H1 (cell line): ENCODE results near the gene MMS22L. TPM values are rescaled to one million over a fixed set of nuclear protein-coding genes. Genes with fewer than 3 reads are reported as not detected.

Experiments used
- CTCF ChIA-PET: fragments of 300-600 bp; sonication (Branson Sonifier 250); formaldehyde crosslinking; loops from one replicate; lab custom pipeline; 2021; ENCODE audit not compliant: partially characterized antibody; lab: Charles Lee
- POLR2A ChIA-PET: fragments of 300-600 bp; sonication (Branson Sonifier 250); formaldehyde crosslinking; loops from one replicate; lab custom pipeline; 2021; ENCODE audit warnings: inconsistent platforms; ENCODE audit not compliant: partially characterized antibody; lab: Charles Lee
- DNase-seq, 2 experiments: peaks; one replicate each; pipeline versions ENCODE4 v3.0.0 to v3.0.0-alpha.2; 2010 to 2022; ENCODE audit warnings: low spot score in 2 of 2, low read depth in 1 of 2, mixed read lengths in 1 of 2
- FAIRE-seq: peaks from 2 replicates; lab custom pipeline; 2011; peaks lifted over from hg19 to GRCh38; lab: Jason Lieb, UNC
- H2AFZ ChIP-seq: 2 replicates; pipeline ENCODE4 v1.8.1; 2012; ENCODE audit warnings: low read length, inconsistent platforms
- H2AK5ac ChIP-seq: 2 replicates; pipeline ENCODE4 v1.6.1; 2013; ENCODE audit warnings: low read depth, low read length
- H2BK120ac ChIP-seq: replicated peaks from 2 replicates; pipeline ENCODE3; 2013; ENCODE audit warnings: low read depth, low read length, inconsistent platforms
- H2BK12ac ChIP-seq: 2 replicates; pipeline ENCODE4 v1.6.1; 2013; ENCODE audit warnings: low read depth, low read length
- H2BK15ac ChIP-seq: 2 replicates; pipeline ENCODE4 v1.6.1; 2013; ENCODE audit warnings: low read length
- H2BK20ac ChIP-seq: 2 replicates; pipeline ENCODE4 v1.6.1; 2013; ENCODE audit warnings: low read length
- H2BK5ac ChIP-seq: 2 replicates; pipeline ENCODE4 v1.6.1; 2013; ENCODE audit warnings: low read depth, low read length
- H3K14ac ChIP-seq: 2 replicates; pipeline ENCODE4 v1.6.1; 2013; ENCODE audit warnings: inconsistent platforms; ENCODE audit not compliant: insufficient read length
- H3K18ac ChIP-seq: 2 replicates; pipeline ENCODE4 v1.6.1; 2013; ENCODE audit warnings: low read length; ENCODE audit errors: extremely low read depth
- H3K23ac ChIP-seq: 2 replicates; pipeline ENCODE4 v1.6.1; 2013; ENCODE audit warnings: inconsistent platforms; ENCODE audit not compliant: insufficient read length
- H3K23me2 ChIP-seq: 2 replicates; pipeline ENCODE4 v1.6.1; 2013; ENCODE audit warnings: low read depth, low read length
- H3K27ac ChIP-seq: 2 replicates; pipeline ENCODE4 v1.6.1; 2011; ENCODE audit warnings: low read depth, low read length, inconsistent platforms
- H3K27me3 ChIP-seq, 4 experiments: replicated peaks in 1 of 4; 1 replicate in 1 of 4; 2 replicates in 3 of 4; pipeline versions ENCODE4 v1.6.1 to v1.8.1; 2011 to 2013; ENCODE audit warnings: low read length in 3 of 4, mild to moderate bottlenecking in 3 of 4, inconsistent platforms in 2 of 4, mixed read lengths in 2 of 4, moderate library complexity in 1 of 4; ENCODE audit not compliant: control insufficient read depth in 3 of 4, insufficient read depth in 3 of 4; ENCODE audit errors: extremely low read depth in 1 of 4
- H3K36me3 ChIP-seq, 4 experiments: 2 replicates each; pipeline versions ENCODE4 v1.6.1 to v1.8.1; 2011 to 2013; ENCODE audit warnings: mild to moderate bottlenecking in 4 of 4, low read length in 3 of 4, moderate library complexity in 2 of 4, control low read depth in 1 of 4, inconsistent platforms in 1 of 4; ENCODE audit not compliant: insufficient read depth in 4 of 4, control insufficient read depth in 2 of 4
- H3K4ac ChIP-seq: replicated peaks from 2 replicates; pipeline ENCODE3; 2013; ENCODE audit warnings: low read length, low read depth, mixed read lengths, inconsistent platforms; ENCODE audit not compliant: insufficient read length
- H3K4me1 ChIP-seq, 4 experiments: replicated peaks in 1 of 4; 1 replicate in 1 of 4; 2 replicates in 3 of 4; pipeline versions ENCODE4 v1.6.1 to v1.8.1; 2011 to 2013; ENCODE audit warnings: low read length in 3 of 4, inconsistent platforms in 2 of 4, mixed read lengths in 1 of 4; ENCODE audit not compliant: insufficient read depth in 4 of 4, control insufficient read depth in 3 of 4
- H3K4me2 ChIP-seq, 2 experiments: 2 replicates each; pipeline versions ENCODE4 v1.6.1 to v1.8.1; 2011 to 2013; ENCODE audit warnings: low read depth in 2 of 2, low read length in 2 of 2, control low read depth in 1 of 2, inconsistent platforms in 1 of 2, mild to moderate bottlenecking in 1 of 2; ENCODE audit not compliant: insufficient read depth in 1 of 2
- H3K4me3 ChIP-seq, 4 experiments: fragments of 200-600, 300-600 bp in 1 of 4; sonication (generic), shearing (Covaris generic), sonication (Bioruptor Twin) in 1 of 4; 2 replicates each; pipeline versions ENCODE4 v1.5.1 to v1.8.1; 2011 to 2016; ENCODE audit warnings: low read length in 4 of 4, low read depth in 3 of 4, control low read depth in 2 of 4, inconsistent platforms in 2 of 4, mild to moderate bottlenecking in 2 of 4, mixed read lengths in 1 of 4, moderate library complexity in 1 of 4; ENCODE audit not compliant: insufficient read depth in 2 of 4; ENCODE audit errors: extremely low read depth in 1 of 4
- H3K56ac ChIP-seq: replicated peaks from 2 replicates; pipeline ENCODE3; 2013; ENCODE audit warnings: low read depth, mild to moderate bottlenecking, mixed read lengths, low read length, inconsistent platforms; ENCODE audit not compliant: insufficient read length
- H3K79me1 ChIP-seq: 2 replicates; pipeline ENCODE4 v1.6.1; 2013; ENCODE audit warnings: low read depth, low read length, control low read depth
- H3K79me2 ChIP-seq, 2 experiments: 2 replicates each; pipeline versions ENCODE4 v1.6.1 to v1.8.1; 2012 to 2013; ENCODE audit warnings: low read length in 2 of 2, mild to moderate bottlenecking in 2 of 2, inconsistent platforms in 1 of 2; ENCODE audit not compliant: insufficient read depth in 2 of 2, control insufficient read depth in 1 of 2
- H3K9ac ChIP-seq, 4 experiments: replicated peaks in 1 of 4; 1 replicate in 1 of 4; 2 replicates in 3 of 4; pipeline versions ENCODE4 v1.6.1 to v1.8.1; 2011 to 2013; ENCODE audit warnings: low read depth in 3 of 4, low read length in 3 of 4, control low read depth in 2 of 4, mild to moderate bottlenecking in 2 of 4, moderate library complexity in 2 of 4, inconsistent platforms in 1 of 4; ENCODE audit errors: extremely low read depth in 1 of 4
- H3K9me3 ChIP-seq, 2 experiments: 2 replicates each; pipeline versions ENCODE4 v1.6.1 to v1.8.1; 2012 to 2013; ENCODE audit warnings: mild to moderate bottlenecking in 2 of 2, moderate library complexity in 2 of 2, control low read depth in 1 of 2, inconsistent platforms in 1 of 2, low read depth in 1 of 2, low read length in 1 of 2, mixed read lengths in 1 of 2; ENCODE audit not compliant: insufficient read depth in 2 of 2
- H4K20me1 ChIP-seq, 2 experiments: replicated peaks in 1 of 2; 2 replicates each; pipeline versions ENCODE3 to v1.8.1; 2011 to 2013; ENCODE audit warnings: inconsistent platforms in 2 of 2, low read length in 2 of 2, mild to moderate bottlenecking in 1 of 2; ENCODE audit not compliant: insufficient read depth in 2 of 2, control insufficient read depth in 1 of 2
- H4K5ac ChIP-seq: 2 replicates; pipeline ENCODE4 v1.6.1; 2013; ENCODE audit warnings: low read length, low read depth, mixed read lengths, inconsistent platforms; ENCODE audit not compliant: insufficient read length
- H4K8ac ChIP-seq: 2 replicates; pipeline ENCODE4 v1.8.0; 2013; ENCODE audit warnings: mild to moderate bottlenecking, moderate library complexity, low read length, inconsistent platforms; ENCODE audit not compliant: insufficient read depth; ENCODE audit errors: extremely low read depth
- H4K91ac ChIP-seq: replicated peaks from 2 replicates; pipeline ENCODE3; 2013; ENCODE audit warnings: low read length, mixed read lengths, inconsistent platforms; ENCODE audit not compliant: insufficient read length
- BACH1 ChIP-seq: IDR thresholded peaks from 2 replicates; pipeline ENCODE4 v1.6.1; 2012; ENCODE audit warnings: low read length, improper control_type of control experiment
- EP300 ChIP-seq, 2 experiments: IDR thresholded peaks; 1 replicate in 1 of 2; 2 replicates in 1 of 2; pipeline ENCODE4 v1.6.1; 2011 to 2012; ENCODE audit warnings: low read depth in 2 of 2, low read length in 2 of 2, mild to moderate bottlenecking in 2 of 2, borderline replicate concordance in 1 of 2, inconsistent platforms in 1 of 2, moderate library complexity in 1 of 2
- GABPA ChIP-seq: IDR thresholded peaks from 2 replicates; pipeline ENCODE4 v1.6.1; 2011; ENCODE audit warnings: mild to moderate bottlenecking, low read length, moderate library complexity, borderline replicate concordance; ENCODE audit not compliant: insufficient read depth
- GTF2F1 ChIP-seq: IDR thresholded peaks from 2 replicates; pipeline ENCODE4 v1.6.1; 2012; ENCODE audit warnings: low read depth, low read length, improper control_type of control experiment, borderline replicate concordance
- MAFK ChIP-seq: IDR thresholded peaks from 2 replicates; pipeline ENCODE4 v1.6.1; 2012; ENCODE audit warnings: low read depth, mild to moderate bottlenecking, improper control_type of control experiment, low read length
- POU5F1 ChIP-seq: IDR thresholded peaks from 2 replicates; pipeline ENCODE4 v1.6.1; 2011; ENCODE audit warnings: low read depth, mild to moderate bottlenecking, low read length, moderate library complexity
- TAF1 ChIP-seq: IDR thresholded peaks from 2 replicates; pipeline ENCODE4 v1.6.1; 2011; ENCODE audit warnings: mild to moderate bottlenecking, low read depth, low read length
- TAF7 ChIP-seq: optimal IDR thresholded peaks from 2 replicates; pipeline ENCODE3; 2011; ENCODE audit warnings: low read depth, mild to moderate bottlenecking, inconsistent platforms, low read length, moderate library complexity, borderline replicate concordance
- whole genome bisulfite sequencing, 2 experiments: shearing (Covaris generic) in 1 of 2; methylation state at CpG; one replicate each; pipeline versions ENCODE4 v1.1.6 to v1.1.7; 2013 to 2015; ENCODE audit warnings: low lambda C conversion rate in 2 of 2, mixed read lengths in 2 of 2, inconsistent platforms in 1 of 2, low coverage in 1 of 2, missing lambda C conversion rate in 1 of 2; ENCODE audit not compliant: insufficient replicate concordance in 2 of 2, insufficient coverage in 1 of 2, insufficient read length in 1 of 2; ENCODE audit errors: extremely low coverage in 1 of 2, missing lambda C conversion rate in 1 of 2; 5-methylcytosine and 5-hydroxymethylcytosine counted together
- polyA plus RNA-seq, 7 experiments: library from polyadenylated mRNA; depleted of rRNA in 3 of 7; stranded (reverse) in 5 of 7; unstranded in 2 of 7; fragments of >200 nt in 5 of 7; fragments of 200-250 nt in 2 of 7; gene quantifications; 1 replicate in 5 of 7; 2 replicates in 1 of 7; 4 replicates in 1 of 7; pipeline versions ENCODE4 v1.2.1 to v1.2.3, GENCODE V29; 2011 to 2013; ENCODE audit warnings: missing spikeins in 2 of 7, mixed read lengths in 2 of 7
- total RNA-seq: library from RNA; stranded (reverse); fragmentation: NEBNext Ultra II Directional; extraction: Animal tissue kit (Norgen Biotek cat#: 25700); gene quantifications from 2 replicates; pipeline ENCODE4 v1.2.1, GENCODE V29; 2021

Gene MMS22L
- total and polyA plus RNA-seq, 2 of the 8 experiments (the other 6 are each of a cell fraction or from before 2014, with no cell fraction given), result 11.1 to 32.6 TPM

GRCh38 chr6:97294451-97294850 is 11.4 kb upstream of the MMS22L start:
- Histone ChIP-seq H3K4me3 (no peak overlapping the region), H2AK5ac (no peak overlapping the region), H3K56ac (no peak overlapping the region), H4K5ac (no peak overlapping the region), H3K9me3 (peaks cover 4% of the 10 kb centered on the region in 2 experiments; a peak in 3 of 4 replicates), H4K91ac (no peak overlapping the region), H2BK12ac (no peak overlapping the region), H3K4me2 (no peak overlapping the region), H4K20me1 (no peaks in the 10 kb centered on the region), H2BK5ac (no peak overlapping the region), H3K79me1 (no peaks in the 10 kb centered on the region), H3K14ac (no peak overlapping the region), H3K9ac (no peak overlapping the region), H2BK120ac (no peak overlapping the region), H2AFZ (peak overlapping the region; percentile 20; the same call in 1 of the 2 replicates), H3K4ac (no peak overlapping the region), H3K27me3 (no peaks in the 10 kb centered on the region), H3K18ac (no peak overlapping the region), H4K8ac (no peak overlapping the region), H2BK20ac (no peak overlapping the region), H3K4me1 (peaks cover 0 to 4% (median 0%) of the 10 kb centered on the region in 4 experiments; a peak in 1 of 7 replicates), H2BK15ac (no peak overlapping the region), H3K23me2 (no peaks in the 10 kb centered on the region), H3K79me2 (no peaks in the 10 kb centered on the region), H3K36me3 (no peaks in the 10 kb centered on the region; a peak in 1 of 8 replicates), H3K27ac (no peak overlapping the region), H3K23ac (no peak overlapping the region)
- no peak for TF ChIP-seq POU5F1
- TF ChIP-seq GABPA, result no peak
- TF ChIP-seq GTF2F1, result no peak
- no peak for TF ChIP-seq EP300 (IDR thresholded peaks at IDR 0.05; ENCODE audit: borderline replicate concordance in 1 of 2, low read depth in 2 of 2, low read length in 2 of 2)
- TF ChIP-seq MAFK, result no peak
- no peak for TF ChIP-seq TAF7
- no peak for TF ChIP-seq BACH1
- TF ChIP-seq TAF1, result no peak
- DNase-seq (no peak), FAIRE-seq (no peak)
- WGBS, 2 experiments, result 64% methylated on average over 3 of the region's 3 CpGs; no CpG with 5 or more reads in 1 of the 2 experiments
- ChIA-PET POLR2A (no interaction called here), CTCF (no interaction called here)
